Measurements from ENCODE around the gene GRIA4.

GRIA4 gene

GRCh38 chr11:105639527-105639926 is 29.7 kb downstream of the GRIA4 start:
- H3K27ac ChIP-seq (ENCODE audit: low read depth, low read length): no peak overlapping the region
- no peak overlapping the region for H3K9ac ChIP-seq (ENCODE audit: low read length)
- H3K27me3 ChIP-seq (ENCODE audit: control insufficient read depth, insufficient read depth, low read length): no peaks in the 10 kb centered on the region
- no peaks in the 10 kb centered on the region for H3K36me3 ChIP-seq (ENCODE audit: control insufficient read depth, insufficient read depth, low read length)
- H3K9me3 ChIP-seq (ENCODE audit: control insufficient read depth, insufficient read depth, low read depth, low read length): no peaks in the 10 kb centered on the region
- no peaks in the 10 kb centered on the region for H3K4me1 ChIP-seq (ENCODE audit: control insufficient read depth, insufficient read depth, low read length)
- H3K4me3 ChIP-seq (ENCODE audit: low read depth, low read length): no peak overlapping the region

- Histone ChIP-seq H3K4me1 (ENCODE audit: control insufficient read depth, insufficient read depth, low read length) (no peaks in the 10 kb centered on the region), H3K9ac (ENCODE audit: low read length) (no peak overlapping the region), H3K27ac (ENCODE audit: low read depth, low read length) (no peak overlapping the region), H3K36me3 (ENCODE audit: control insufficient read depth, insufficient read depth, low read length) (no peaks in the 10 kb centered on the region), H3K9me3 (ENCODE audit: control insufficient read depth, insufficient read depth, low read depth, low read length) (no peaks in the 10 kb centered on the region), H3K4me3 (ENCODE audit: low read depth, low read length) (no peak overlapping the region), H3K27me3 (ENCODE audit: control insufficient read depth, insufficient read depth, low read length) (no peaks in the 10 kb centered on the region)
Measured at GRCh38 chr11:105641433-105641832, 31.6 kb downstream of the GRIA4 start.

GRCh38 chr11:105642870-105643269 is 33.0 kb downstream of the GRIA4 start:
- no peaks in the 10 kb centered on the region for H3K36me3 ChIP-seq (ENCODE audit: control insufficient read depth, insufficient read depth, low read length)
- no peaks in the 10 kb centered on the region for H3K9me3 ChIP-seq (ENCODE audit: control insufficient read depth, insufficient read depth, low read depth, low read length)
- no peaks in the 10 kb centered on the region for H3K27me3 ChIP-seq (ENCODE audit: control insufficient read depth, insufficient read depth, low read length)
- H3K4me3 ChIP-seq (ENCODE audit: low read depth, low read length): no peak overlapping the region
- no peaks in the 10 kb centered on the region for H3K4me1 ChIP-seq (ENCODE audit: control insufficient read depth, insufficient read depth, low read length)
- no peak overlapping the region for H3K9ac ChIP-seq (ENCODE audit: low read length)
- no peak overlapping the region for H3K27ac ChIP-seq (ENCODE audit: low read depth, low read length)

GRCh38 chr11:105644839-105645573 is 35.1 kb downstream of the GRIA4 start:
- no peaks in the 10 kb centered on the region for H3K27me3 ChIP-seq (ENCODE audit: control insufficient read depth, insufficient read depth, low read length)
- no peak overlapping the region for H3K9ac ChIP-seq (ENCODE audit: low read length)
- no peak overlapping the region for H3K4me3 ChIP-seq (ENCODE audit: low read depth, low read length)
- no peaks in the 10 kb centered on the region for H3K4me1 ChIP-seq (ENCODE audit: control insufficient read depth, insufficient read depth, low read length)
- H3K36me3 ChIP-seq (ENCODE audit: control insufficient read depth, insufficient read depth, low read length): no peaks in the 10 kb centered on the region
- H3K27ac ChIP-seq (ENCODE audit: low read depth, low read length): no peak overlapping the region
- H3K9me3 ChIP-seq (ENCODE audit: control insufficient read depth, insufficient read depth, low read depth, low read length): no peaks in the 10 kb centered on the region

GRCh38 chr11:105647780-105648179 is 37.9 kb downstream of the GRIA4 start:
- Histone ChIP-seq H3K27ac (ENCODE audit: low read depth, low read length) (no peak overlapping the region), H3K9ac (ENCODE audit: low read length) (no peak overlapping the region), H3K4me3 (ENCODE audit: low read depth, low read length) (no peak overlapping the region), H3K36me3 (ENCODE audit: control insufficient read depth, insufficient read depth, low read length) (no peaks in the 10 kb centered on the region), H3K4me1 (ENCODE audit: control insufficient read depth, insufficient read depth, low read length) (no peaks in the 10 kb centered on the region), H3K27me3 (ENCODE audit: control insufficient read depth, insufficient read depth, low read length) (no peaks in the 10 kb centered on the region), H3K9me3 (ENCODE audit: control insufficient read depth, insufficient read depth, low read depth, low read length) (no peaks in the 10 kb centered on the region)

- Histone ChIP-seq H3K36me3 (ENCODE audit: control insufficient read depth, insufficient read depth, low read length) (no peaks in the 10 kb centered on the region), H3K9ac (ENCODE audit: low read length) (no peak overlapping the region), H3K27ac (ENCODE audit: low read depth, low read length) (no peak overlapping the region), H3K4me3 (ENCODE audit: low read depth, low read length) (no peak overlapping the region), H3K4me1 (ENCODE audit: control insufficient read depth, insufficient read depth, low read length) (no peaks in the 10 kb centered on the region), H3K9me3 (ENCODE audit: control insufficient read depth, insufficient read depth, low read depth, low read length) (no peaks in the 10 kb centered on the region), H3K27me3 (ENCODE audit: control insufficient read depth, insufficient read depth, low read length) (no peaks in the 10 kb centered on the region)
Measured at GRCh38 chr11:105648762-105649161, 38.9 kb downstream of the GRIA4 start.

- Histone ChIP-seq H3K27me3 (ENCODE audit: control insufficient read depth, insufficient read depth, low read length) (no peaks in the 10 kb centered on the region), H3K9ac (ENCODE audit: low read length) (no peak overlapping the region), H3K36me3 (ENCODE audit: control insufficient read depth, insufficient read depth, low read length) (no peaks in the 10 kb centered on the region), H3K4me1 (ENCODE audit: control insufficient read depth, insufficient read depth, low read length) (no peaks in the 10 kb centered on the region), H3K9me3 (ENCODE audit: control insufficient read depth, insufficient read depth, low read depth, low read length) (no peaks in the 10 kb centered on the region), H3K4me3 (ENCODE audit: low read depth, low read length) (no peak overlapping the region), H3K27ac (ENCODE audit: low read depth, low read length) (no peak overlapping the region)
Measured at GRCh38 chr11:105665281-105665680, 55.4 kb downstream of the GRIA4 start.

GRCh38 chr11:105667441-105667840 is 57.6 kb downstream of the GRIA4 start:
- Histone ChIP-seq H3K4me3 (ENCODE audit: low read depth, low read length) (no peak overlapping the region), H3K36me3 (ENCODE audit: control insufficient read depth, insufficient read depth, low read length) (no peaks in the 10 kb centered on the region), H3K27me3 (ENCODE audit: control insufficient read depth, insufficient read depth, low read length) (no peaks in the 10 kb centered on the region), H3K4me1 (ENCODE audit: control insufficient read depth, insufficient read depth, low read length) (no peaks in the 10 kb centered on the region), H3K27ac (ENCODE audit: low read depth, low read length) (no peak overlapping the region), H3K9ac (ENCODE audit: low read length) (no peak overlapping the region), H3K9me3 (ENCODE audit: control insufficient read depth, insufficient read depth, low read depth, low read length) (no peaks in the 10 kb centered on the region)

- no peaks in the 10 kb centered on the region for H3K27me3 ChIP-seq (ENCODE audit: control insufficient read depth, insufficient read depth, low read length)
- no peak overlapping the region for H3K9ac ChIP-seq (ENCODE audit: low read length)
- no peaks in the 10 kb centered on the region for H3K36me3 ChIP-seq (ENCODE audit: control insufficient read depth, insufficient read depth, low read length)
- H3K4me3 ChIP-seq (ENCODE audit: low read depth, low read length): no peak overlapping the region
- no peak overlapping the region for H3K27ac ChIP-seq (ENCODE audit: low read depth, low read length)
- H3K9me3 ChIP-seq (ENCODE audit: control insufficient read depth, insufficient read depth, low read depth, low read length): no peaks in the 10 kb centered on the region
- no peaks in the 10 kb centered on the region for H3K4me1 ChIP-seq (ENCODE audit: control insufficient read depth, insufficient read depth, low read length)
Measured at GRCh38 chr11:105670811-105671210, 60.9 kb downstream of the GRIA4 start.

- no peaks in the 10 kb centered on the region for H3K27me3 ChIP-seq (ENCODE audit: control insufficient read depth, insufficient read depth, low read length)
- no peak overlapping the region for H3K9ac ChIP-seq (ENCODE audit: low read length)
- H3K27ac ChIP-seq (ENCODE audit: low read depth, low read length): no peak overlapping the region
- no peaks in the 10 kb centered on the region for H3K36me3 ChIP-seq (ENCODE audit: control insufficient read depth, insufficient read depth, low read length)
- H3K4me3 ChIP-seq (ENCODE audit: low read depth, low read length): no peak overlapping the region
- no peaks in the 10 kb centered on the region for H3K9me3 ChIP-seq (ENCODE audit: control insufficient read depth, insufficient read depth, low read depth, low read length)
- no peaks in the 10 kb centered on the region for H3K4me1 ChIP-seq (ENCODE audit: control insufficient read depth, insufficient read depth, low read length)
Measured at GRCh38 chr11:105673089-105673488, 63.2 kb downstream of the GRIA4 start.

GRCh38 chr11:105689631-105690030 is 79.8 kb downstream of the GRIA4 start:
- no peaks in the 10 kb centered on the region for H3K4me1 ChIP-seq (ENCODE audit: control insufficient read depth, insufficient read depth, low read length)
- no peaks in the 10 kb centered on the region for H3K36me3 ChIP-seq (ENCODE audit: control insufficient read depth, insufficient read depth, low read length)
- no peak overlapping the region for H3K27ac ChIP-seq (ENCODE audit: low read depth, low read length)
- no peaks in the 10 kb centered on the region for H3K9me3 ChIP-seq (ENCODE audit: control insufficient read depth, insufficient read depth, low read depth, low read length)
- no peak overlapping the region for H3K4me3 ChIP-seq (ENCODE audit: low read depth, low read length)
- H3K27me3 ChIP-seq (ENCODE audit: control insufficient read depth, insufficient read depth, low read length): no peaks in the 10 kb centered on the region
- no peak overlapping the region for H3K9ac ChIP-seq (ENCODE audit: low read length)

Data from HUES6 (cell line).